Colonic mucosa (tissue), 4 donors: ENCODE results near the gene COG5. TPM values are rescaled to one million over a fixed set of nuclear protein-coding genes. Genes with fewer than 3 reads are reported as not detected.

Experiments
- DNase-seq: peaks from one replicate; pipeline ENCODE4 v3.0.0-alpha.2; 2020
- H3K27ac ChIP-seq: fragments of 200-600 bp; one replicate; pipeline ENCODE4 v1.8.0; 2021
- H3K27me3 ChIP-seq: fragments of 200-600 bp; one replicate; pipeline ENCODE4 v1.8.0; 2021
- H3K36me3 ChIP-seq: fragments of 200-600 bp; one replicate; pipeline ENCODE4 v1.8.0; 2021
- H3K4me1 ChIP-seq: fragments of 200-600 bp; one replicate; pipeline ENCODE4 v1.8.0; 2021; ENCODE audit warnings: mild to moderate bottlenecking
- H3K4me3 ChIP-seq: fragments of 200-600 bp; one replicate; pipeline ENCODE4 v1.8.0; 2021
- H3K9ac ChIP-seq, 2 donors: one replicate each; pipeline ENCODE4 v1.7.0; 2013; ENCODE audit warnings: control low read depth in 2 of 2, low read depth in 2 of 2, low read length in 2 of 2
- H3K9me3 ChIP-seq: fragments of 200-600 bp; one replicate; pipeline ENCODE4 v1.8.0; 2021
- CTCF ChIP-seq: fragments of 200-600 bp; IDR thresholded peaks from one replicate; pipeline ENCODE4 v1.8.0; 2022; ENCODE audit warnings: antibody characterized with exemption, mild to moderate bottlenecking
- intact Hi-C: fragments of 100-400 bp; cut with DNase I; formaldehyde crosslinking; loops from one replicate; pipeline ENCODE4 v1.14.1; 2022
- total RNA-seq, 2 donors: library from RNA; stranded (reverse); fragmentation: NEBNext Ultra II Directional in 1 of 2; extraction: Animal tissue kit (Norgen Biotek cat#: 25700) in 1 of 2; gene quantifications; one replicate each; pipeline ENCODE4 v1.2.1, GENCODE V29; 2021
- donor health status: healthy.
- donor health status: DM: no; HTN: no; CAD: no.
- donor health status: DM: no; HTN: no; CAD: no.

COG5 gene
- total RNA-seq, 2 donors from 2014 or later, result 43.1 to 46.8 TPM

GRCh38 chr7:107190090-107190489 lies 373.6 kb downstream of the COG5 start:
- Histone ChIP-seq H3K4me1 (no peaks in the 10 kb centered on the region), H3K27ac (no peak overlapping the region), H3K9ac (no peak overlapping the region), H3K4me3 (no peak overlapping the region), H3K27me3 (no peaks in the 10 kb centered on the region), H3K36me3 (peaks cover 4% of the 10 kb centered on the region), H3K9me3 (no peaks in the 10 kb centered on the region)
- intact Hi-C loops, result no loop called here
- no peak for DNase-seq
- TF ChIP-seq CTCF, result no peak

- intact Hi-C loops, result no loop called here
- no peak overlapping the region for H3K4me3 ChIP-seq
- no peak overlapping the region for H3K9ac ChIP-seq
- H3K4me1 ChIP-seq, result no peaks in the 10 kb centered on the region
- no peaks in the 10 kb centered on the region for H3K9me3 ChIP-seq
- no peak for DNase-seq
- no peak for TF ChIP-seq CTCF
- no peaks in the 10 kb centered on the region for H3K27me3 ChIP-seq
- peaks cover 4% of the 10 kb centered on the region for H3K36me3 ChIP-seq
- no peak overlapping the region for H3K27ac ChIP-seq
Measured at GRCh38 chr7:107187774-107188173, 375.9 kb downstream of the COG5 start.

- Histone ChIP-seq H3K9ac (no peak overlapping the region), H3K4me3 (no peak overlapping the region), H3K36me3 (peaks cover 4% of the 10 kb centered on the region), H3K27me3 (no peaks in the 10 kb centered on the region), H3K9me3 (no peaks in the 10 kb centered on the region), H3K27ac (no peak overlapping the region), H3K4me1 (no peaks in the 10 kb centered on the region)
- intact Hi-C loops, result no loop called here
- no peak for DNase-seq
- TF ChIP-seq CTCF, result no peak
Measured at GRCh38 chr7:107186240-107186639, 377.5 kb downstream of the COG5 start.

- no peak for TF ChIP-seq CTCF
- H3K9me3 ChIP-seq, result no peaks in the 10 kb centered on the region
- no peaks in the 10 kb centered on the region for H3K4me1 ChIP-seq
- no peak overlapping the region for H3K9ac ChIP-seq
- no peak overlapping the region for H3K4me3 ChIP-seq
- H3K36me3 ChIP-seq, result peaks cover 4% of the 10 kb centered on the region
- no peaks in the 10 kb centered on the region for H3K27me3 ChIP-seq
- intact Hi-C loops, result no loop called here
- H3K27ac ChIP-seq, result no peak overlapping the region
- no peak for DNase-seq
Measured at GRCh38 chr7:107185716-107186115, 378.0 kb downstream of the COG5 start.

- H3K4me1 ChIP-seq, result no peaks in the 10 kb centered on the region
- H3K9ac ChIP-seq, result no peak overlapping the region
- no peaks in the 10 kb centered on the region for H3K36me3 ChIP-seq
- no peak overlapping the region for H3K27ac ChIP-seq
- no peak for TF ChIP-seq CTCF
- DNase-seq, result no peak
- H3K9me3 ChIP-seq, result no peaks in the 10 kb centered on the region
- no peaks in the 10 kb centered on the region for H3K27me3 ChIP-seq
- intact Hi-C loops, result no loop called here
- H3K4me3 ChIP-seq, result no peak overlapping the region
Measured at GRCh38 chr7:107181172-107181571, 382.5 kb downstream of the COG5 start.

GRCh38 chr7:107180378-107180777 lies 383.3 kb downstream of the COG5 start:
- H3K36me3 ChIP-seq, result no peaks in the 10 kb centered on the region
- intact Hi-C loops, result no loop called here
- DNase-seq, result peak; percentile 69

More at GRCh38 chr7:107180378-107180777, 383.3 kb downstream of the COG5 start:
- no peak for TF ChIP-seq CTCF
- Histone ChIP-seq H3K4me1 (no peaks in the 10 kb centered on the region), H3K4me3 (no peak overlapping the region), H3K27me3 (no peaks in the 10 kb centered on the region), H3K9me3 (no peaks in the 10 kb centered on the region), H3K9ac (no peak overlapping the region), H3K27ac (no peak overlapping the region)
